Endothelial cell of umbilical vein (primary cell): ENCODE measurements around the gene CH25H.

Source experiments
- POLR2A ChIP-seq: IDR thresholded peaks from 2 replicates; pipeline ENCODE4 v1.6.1; 2012; ENCODE audit warnings: low read depth, mild to moderate bottlenecking, control low read depth, low read length
- POLR2AphosphoS5 ChIP-seq: IDR thresholded peaks from 2 replicates; pipeline ENCODE4 v1.6.1; 2012; ENCODE audit warnings: low read depth, mild to moderate bottlenecking, control low read depth, low read length, moderate library complexity; ENCODE audit not compliant: insufficient read depth
- TF ChIP-seq, protein P1 (sequence below), 2 donors: IDR thresholded peaks; 1 replicate in 1 of 2; 2 replicates in 1 of 2; pipeline ENCODE4 v1.5.1; 2011; ENCODE audit warnings: low read length in 2 of 2, mild to moderate bottlenecking in 2 of 2, moderate library complexity in 2 of 2, control low read depth in 1 of 2, inconsistent platforms in 1 of 2, low read depth in 1 of 2; ENCODE audit not compliant: insufficient read depth in 1 of 2; ENCODE audit errors: extremely low read depth in 1 of 2

DNA sequence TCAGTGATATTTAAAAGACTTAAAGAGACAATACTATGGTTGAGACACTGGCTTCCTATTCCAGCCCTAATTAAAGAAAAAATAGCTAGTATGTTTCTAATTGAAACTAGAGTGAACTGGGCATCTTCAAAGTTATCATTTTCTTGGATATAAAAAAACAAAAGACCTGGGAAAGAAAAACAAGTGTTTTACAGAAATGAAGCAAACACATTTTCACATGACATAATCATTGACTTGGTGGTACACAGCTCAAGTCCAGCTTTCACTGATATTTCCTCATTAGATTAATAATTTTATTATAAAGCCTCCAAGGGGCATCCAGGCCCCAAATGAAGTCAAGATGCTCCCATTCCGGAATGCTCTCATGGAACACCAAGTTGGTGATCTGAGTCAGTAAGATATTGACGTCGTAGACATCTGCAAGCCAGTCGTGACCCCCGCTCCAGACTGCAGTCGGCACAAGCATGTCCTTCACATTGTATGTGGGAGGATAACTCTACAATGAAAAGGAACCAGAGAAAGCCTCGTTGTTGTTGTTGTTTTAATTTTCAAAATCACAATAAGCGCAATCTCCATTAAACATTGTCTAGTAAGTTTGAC, 7.5 kb upstream of the CH25H start:
- no peak for TF ChIP-seq POLR2A
- TF ChIP-seq, protein P1, sequence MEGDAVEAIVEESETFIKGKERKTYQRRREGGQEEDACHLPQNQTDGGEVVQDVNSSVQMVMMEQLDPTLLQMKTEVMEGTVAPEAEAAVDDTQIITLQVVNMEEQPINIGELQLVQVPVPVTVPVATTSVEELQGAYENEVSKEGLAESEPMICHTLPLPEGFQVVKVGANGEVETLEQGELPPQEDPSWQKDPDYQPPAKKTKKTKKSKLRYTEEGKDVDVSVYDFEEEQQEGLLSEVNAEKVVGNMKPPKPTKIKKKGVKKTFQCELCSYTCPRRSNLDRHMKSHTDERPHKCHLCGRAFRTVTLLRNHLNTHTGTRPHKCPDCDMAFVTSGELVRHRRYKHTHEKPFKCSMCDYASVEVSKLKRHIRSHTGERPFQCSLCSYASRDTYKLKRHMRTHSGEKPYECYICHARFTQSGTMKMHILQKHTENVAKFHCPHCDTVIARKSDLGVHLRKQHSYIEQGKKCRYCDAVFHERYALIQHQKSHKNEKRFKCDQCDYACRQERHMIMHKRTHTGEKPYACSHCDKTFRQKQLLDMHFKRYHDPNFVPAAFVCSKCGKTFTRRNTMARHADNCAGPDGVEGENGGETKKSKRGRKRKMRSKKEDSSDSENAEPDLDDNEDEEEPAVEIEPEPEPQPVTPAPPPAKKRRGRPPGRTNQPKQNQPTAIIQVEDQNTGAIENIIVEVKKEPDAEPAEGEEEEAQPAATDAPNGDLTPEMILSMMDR (IDR thresholded peaks at IDR 0.05; ENCODE audit: extremely low read depth in 1 of 2, insufficient read depth in 1 of 2, low read depth in 1 of 2, low read length in 2 of 2) = no peak
- no peak for TF ChIP-seq POLR2AphosphoS5
